GM23248 (cell line): Measurements from ENCODE around the gene MIAT. TPM values are rescaled to one million over a fixed set of nuclear protein-coding genes. Genes with fewer than 3 reads are reported as not detected.

Experiments used
- DNase-seq: peaks from one replicate; pipeline ENCODE4 v3.0.0-alpha.2; 2015
- H2AFZ ChIP-seq: fragments of 200-600 bp; sonication (generic); 2 replicates; pipeline ENCODE4 v1.6.1; 2016; ENCODE audit warnings: antibody characterized with exemption
- H3F3A ChIP-seq: fragments of 200-600 bp; sonication (generic); 2 replicates; pipeline ENCODE4 v1.6.1; 2016; ENCODE audit warnings: mild to moderate bottlenecking, antibody characterized with exemption, mixed run types; ENCODE audit not compliant: insufficient read depth
- H3K27ac ChIP-seq: fragments of 200-600 bp; sonication (generic); 2 replicates; pipeline ENCODE4 v1.5.1; 2016; ENCODE audit warnings: mild to moderate bottlenecking
- H3K27me3 ChIP-seq: fragments of 200-600 bp; sonication (generic); replicated peaks from 2 replicates; pipeline ENCODE4 v1.6.1; 2016; ENCODE audit warnings: mild to moderate bottlenecking; ENCODE audit not compliant: insufficient read depth
- H3K36me3 ChIP-seq: fragments of 200-600 bp; sonication (generic); 2 replicates; pipeline ENCODE4 v1.6.1; 2016; ENCODE audit warnings: low read depth, mild to moderate bottlenecking
- H3K4me1 ChIP-seq: fragments of 200-600 bp; sonication (generic); 2 replicates; pipeline ENCODE4 v1.6.1; 2016; ENCODE audit warnings: mild to moderate bottlenecking; ENCODE audit not compliant: insufficient read depth
- H3K4me2 ChIP-seq: fragments of 200-600 bp; sonication (generic); one replicate; pipeline ENCODE4 v1.6.1; 2016; ENCODE audit warnings: mild to moderate bottlenecking; ENCODE audit not compliant: unreplicated experiment
- H3K4me3 ChIP-seq: fragments of 200-600 bp; sonication (generic); 2 replicates; pipeline ENCODE4 v1.5.1; 2016; ENCODE audit warnings: mild to moderate bottlenecking
- H3K79me2 ChIP-seq: fragments of 200-600 bp; sonication (generic); 2 replicates; pipeline ENCODE4 v1.6.1; 2016; ENCODE audit warnings: mild to moderate bottlenecking; ENCODE audit not compliant: insufficient read depth
- H3K9ac ChIP-seq: fragments of 200-600 bp; sonication (generic); 2 replicates; pipeline ENCODE4 v1.6.1; 2016; ENCODE audit warnings: mild to moderate bottlenecking
- H3K9me2 ChIP-seq: fragments of 200-600 bp; sonication (generic); 2 replicates; pipeline ENCODE4 v1.6.1; 2016; ENCODE audit warnings: mixed run types, mild to moderate bottlenecking, moderate library complexity; ENCODE audit not compliant: insufficient read depth
- H3K9me3 ChIP-seq: fragments of 200-600 bp; sonication (generic); one replicate; pipeline ENCODE4 v1.6.1; 2017; ENCODE audit warnings: low read depth
- H4K20me1 ChIP-seq: fragments of 200-600 bp; sonication (generic); 2 replicates; pipeline ENCODE4 v1.6.0; 2016; ENCODE audit not compliant: insufficient read depth
- EZH2 ChIP-seq: fragments of 200-600 bp; sonication (generic); IDR thresholded peaks from 2 replicates; pipeline ENCODE4 v1.6.1; 2018; ENCODE audit warnings: antibody characterized with exemption, mild to moderate bottlenecking; ENCODE audit not compliant: insufficient read depth, poor library complexity, severe bottlenecking
- EZH2phosphoT487 ChIP-seq: fragments of 200-600 bp; sonication (generic); IDR thresholded peaks from 2 replicates; pipeline ENCODE4 v1.6.1; 2018; ENCODE audit warnings: antibody characterized with exemption, moderate library complexity, mild to moderate bottlenecking, low read depth; ENCODE audit not compliant: insufficient read depth
- WGBS, 2 experiments: methylation state at CpG; one replicate each; pipeline ENCODE4 v1.1.6; 2015 to 2017; ENCODE audit warnings: low lambda C conversion rate in 2 of 2, low coverage in 1 of 2; ENCODE audit errors: missing lambda C conversion rate in 2 of 2; 5-methylcytosine and 5-hydroxymethylcytosine counted together
- in situ Hi-C: fragments of 300-500 bp; cut with MboI; formaldehyde crosslinking; loops from 2 replicates; pipeline ENCODE4 v1.15.0; 2020
- polyA plus RNA-seq: library from polyadenylated mRNA; unstranded; fragments of >200 nt; fragmentation: Nextera tagmentation; extraction: Ambion mirVana; gene quantifications from 2 replicates; pipeline ENCODE4 v1.2.1, GENCODE V29; 2016
- total RNA-seq: library from RNA; depleted of rRNA; stranded (reverse); fragments of >200 nt; shearing (Covaris generic); gene quantifications from 2 replicates; pipeline ENCODE4 v1.2.3, GENCODE V29; 2014

MIAT gene
- total and polyA plus RNA-seq, 2 experiments from 2014 or later, result 0.23 to 0.43 TPM

GRCh38 chr22:26615830-26616435 lies 41.5 kb upstream of the MIAT start:
- H3K79me2 ChIP-seq, result no peaks in the 10 kb centered on the region
- no peaks in the 10 kb centered on the region for H3K9me3 ChIP-seq
- H3K9ac ChIP-seq, result no peak overlapping the region
- TF ChIP-seq EZH2, result no peak
- in situ Hi-C loops, result no loop called here
- no peaks in the 10 kb centered on the region for H3F3A ChIP-seq
- no peak overlapping the region for H3K27ac ChIP-seq
- H3K4me1 ChIP-seq, result peaks cover under 1% of the 10 kb centered on the region; the same call in 1 of the 2 replicates
- H3K27me3 ChIP-seq, result 0 out of 2 replicates have a peak, but pooled peaks cover 7% of the 10 kb centered on the region
- no peak overlapping the region for H3K4me2 ChIP-seq
- no peak overlapping the region for H2AFZ ChIP-seq
- no peaks in the 10 kb centered on the region for H4K20me1 ChIP-seq
- H3K9me2 ChIP-seq, result no peaks in the 10 kb centered on the region
- H3K4me3 ChIP-seq, result no peak overlapping the region
- 85 to 89% methylated on average over 10 to 11 of the region's 11 CpGs for WGBS, 2 experiments
- H3K36me3 ChIP-seq, result no peaks in the 10 kb centered on the region
- no peak for DNase-seq

- H3K36me3 ChIP-seq, result no peaks in the 10 kb centered on the region
- WGBS, 2 experiments, result 51 to 63% methylated on average over 2 of the region's 2 CpGs
- no peak overlapping the region for H3K4me2 ChIP-seq
- H2AFZ ChIP-seq, result no peak overlapping the region
- H3F3A ChIP-seq, result no peaks in the 10 kb centered on the region
- H3K9me3 ChIP-seq, result no peaks in the 10 kb centered on the region
- H3K4me3 ChIP-seq, result no peak overlapping the region
- no peak for TF ChIP-seq EZH2
- TF ChIP-seq EZH2phosphoT487, result no peak
- no peaks in the 10 kb centered on the region for H4K20me1 ChIP-seq
- H3K27ac ChIP-seq, result no peak overlapping the region
- H3K4me1 ChIP-seq, result no peaks in the 10 kb centered on the region
- H3K9me2 ChIP-seq, result no peaks in the 10 kb centered on the region
- 0 out of 2 replicates have a peak, but pooled peaks cover 7% of the 10 kb centered on the region for H3K27me3 ChIP-seq
- in situ Hi-C loops, result no loop called here
- H3K79me2 ChIP-seq, result no peaks in the 10 kb centered on the region
- DNase-seq, result no peak
- no peak overlapping the region for H3K9ac ChIP-seq
Measured at GRCh38 chr22:26616650-26617049, 40.7 kb upstream of the MIAT start.

DNA sequence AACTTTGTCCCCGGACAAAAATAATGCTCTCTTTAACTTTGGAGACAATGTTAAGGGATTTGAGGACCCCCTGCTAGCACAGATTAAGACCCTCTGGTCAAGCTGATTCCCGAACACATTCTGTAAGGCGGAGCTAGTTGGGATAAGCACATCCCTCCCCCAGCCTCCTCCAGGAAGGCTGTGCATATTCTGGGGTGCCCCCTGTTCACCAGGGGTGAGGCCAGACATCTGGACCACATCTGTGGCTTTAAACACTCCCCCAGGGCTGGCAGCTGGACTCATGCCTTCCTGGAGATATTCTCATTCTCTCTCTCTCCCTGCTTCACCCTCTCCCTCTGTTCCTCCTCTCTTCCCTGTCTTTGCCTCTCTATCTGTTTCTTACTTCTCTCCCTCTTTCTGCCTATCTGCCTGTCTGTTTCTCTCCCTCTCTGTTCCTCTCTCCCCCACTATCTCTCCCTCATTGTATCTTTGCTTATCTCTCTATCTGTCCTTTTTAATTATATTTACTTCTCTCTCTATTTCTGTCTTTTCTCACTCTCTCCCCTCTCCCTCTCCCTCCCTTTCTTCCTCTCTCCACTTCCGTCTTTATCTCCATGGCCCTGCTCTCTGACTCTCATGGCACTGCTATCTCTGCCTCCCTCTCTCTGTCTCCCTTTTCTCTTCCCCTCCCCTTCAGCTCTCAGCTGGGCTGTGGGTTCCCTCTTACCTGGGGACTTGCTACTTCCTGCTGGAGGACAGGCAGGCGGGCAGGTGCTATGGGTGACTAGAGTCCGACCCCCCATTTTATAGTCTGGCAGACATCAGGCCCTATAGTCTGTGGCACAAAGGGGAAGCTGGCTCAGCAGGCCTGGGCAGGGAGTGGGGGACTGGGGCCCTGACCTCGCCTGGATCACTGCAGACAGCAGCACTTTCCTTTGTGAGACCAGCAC lies 39.9 kb upstream of the MIAT start, which contains the start of gene CRYBB1:
TSS of gene CRYBB1 (minus strand) at position 757 of the 929 bp plus-strand sequence. CDS start 1,708 bp downstream, outside the sequence.
- WGBS, 2 experiments, result 63 to 67% methylated on average over 7 of the region's 7 CpGs
- no peaks in the 10 kb centered on the region for H3K79me2 ChIP-seq
- no peaks in the 10 kb centered on the region for H4K20me1 ChIP-seq
- H2AFZ ChIP-seq, result no peak within 1 kb of the TSS
- H3K4me1 ChIP-seq, result no peaks in the 10 kb centered on the region
- no peak within 1 kb of the TSS for H3K27ac ChIP-seq
- 0 out of 2 replicates have a peak, but pooled peaks cover 7% of the 10 kb centered on the region for H3K27me3 ChIP-seq
- H3K9me2 ChIP-seq, result no peaks in the 10 kb centered on the region
- no peak for DNase-seq
- no peaks in the 10 kb centered on the region for H3F3A ChIP-seq
- H3K9ac ChIP-seq, result no peak within 1 kb of the TSS
- no peak for TF ChIP-seq EZH2
- TF ChIP-seq EZH2phosphoT487, result no peak
- no peaks in the 10 kb centered on the region for H3K9me3 ChIP-seq
- H3K36me3 ChIP-seq, result no peaks in the 10 kb centered on the region
- H3K4me2 ChIP-seq, result no peak within 1 kb of the TSS
- H3K4me3 ChIP-seq, result no peak within 1 kb of the TSS
- in situ Hi-C loops, result no loop called here

DNA sequence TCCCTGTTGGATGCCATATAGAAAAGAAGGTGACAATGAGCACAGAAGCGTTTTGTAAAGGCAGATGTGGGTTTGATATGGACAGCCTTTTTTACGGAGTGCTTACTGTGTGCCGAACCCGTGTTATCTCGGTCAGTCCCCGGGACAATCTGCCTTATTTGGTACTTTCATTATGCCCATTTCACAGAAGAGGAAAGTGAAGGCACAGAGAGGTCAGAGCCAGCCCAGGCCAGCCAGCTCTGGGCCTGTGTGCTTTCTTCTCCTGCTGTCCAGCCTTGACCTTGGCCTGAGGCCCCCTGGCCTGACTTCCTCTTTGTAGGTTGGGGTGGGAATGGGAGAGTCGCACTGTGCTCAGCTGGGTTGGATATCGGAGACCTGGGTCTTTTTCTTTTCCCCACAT lies 38.9 kb upstream of the MIAT start:
- H4K20me1 ChIP-seq, result no peaks in the 10 kb centered on the region
- no peak for DNase-seq
- H3K27me3 ChIP-seq, result 0 out of 2 replicates have a peak, but pooled peaks cover 7% of the 10 kb centered on the region
- 81 to 85% methylated on average over 8 of the region's 8 CpGs for WGBS, 2 experiments
- H3K9me3 ChIP-seq, result no peaks in the 10 kb centered on the region
- H2AFZ ChIP-seq, result no peak overlapping the region
- in situ Hi-C loops, result no loop called here
- H3K4me1 ChIP-seq, result no peaks in the 10 kb centered on the region
- no peaks in the 10 kb centered on the region for H3K36me3 ChIP-seq
- no peak overlapping the region for H3K9ac ChIP-seq
- H3F3A ChIP-seq, result no peaks in the 10 kb centered on the region
- H3K4me3 ChIP-seq, result no peak overlapping the region
- no peaks in the 10 kb centered on the region for H3K9me2 ChIP-seq
- H3K27ac ChIP-seq, result no peak overlapping the region
- H3K4me2 ChIP-seq, result no peak overlapping the region
- H3K79me2 ChIP-seq, result no peaks in the 10 kb centered on the region
- TF ChIP-seq EZH2 (no peak), EZH2phosphoT487 (no peak)
